Stromal cell of bone marrow (primary cell): ENCODE results near the gene GLG1.

ENCODE experiments used
- DNase-seq: peaks from one replicate; pipeline ENCODE4 v3.0.0-alpha.2; 2012; ENCODE audit warnings: low read depth

The GLG1 gene

DNA sequence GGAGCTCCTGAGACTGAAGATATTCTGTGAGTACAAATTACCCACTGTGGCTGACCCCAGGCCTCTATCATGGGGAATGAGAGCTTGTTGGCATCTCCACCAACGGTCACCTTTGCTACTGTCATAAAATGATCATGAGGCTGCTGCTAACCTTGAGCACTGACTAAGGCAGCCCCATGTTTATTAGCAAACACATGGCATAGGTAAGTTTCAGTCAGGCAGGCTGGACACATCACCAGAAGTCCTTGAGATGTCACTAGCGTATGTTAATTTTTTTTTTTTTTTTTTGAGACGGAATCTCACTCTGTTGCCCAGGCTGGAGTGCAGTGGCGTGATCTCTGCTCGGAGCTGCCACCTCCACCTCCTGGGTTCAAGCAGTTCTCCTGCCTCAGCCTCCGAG is 1.5 kb upstream of the GLG1 start:
- DNase-seq = no peak

DNA sequence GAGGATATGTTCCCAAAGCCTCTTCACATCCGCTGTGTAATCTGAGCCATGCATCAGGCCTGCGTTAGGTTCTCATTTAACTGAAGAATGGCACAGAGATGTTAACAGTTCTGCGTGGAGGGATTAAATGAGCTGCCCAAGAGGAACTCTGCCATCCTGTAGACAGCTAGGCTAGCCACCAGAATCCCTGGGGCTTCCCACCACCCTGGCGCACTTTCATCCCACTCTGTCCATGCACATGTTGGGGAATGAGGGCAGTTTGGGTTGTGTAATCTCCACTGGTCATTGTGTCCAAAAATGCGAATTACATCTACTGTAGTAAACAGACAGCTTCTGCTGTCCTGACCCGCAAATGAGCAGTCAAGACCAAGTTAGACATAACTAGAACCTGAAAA is 1.0 kb upstream of the GLG1 start:
- DNase-seq = no peak

DNA sequence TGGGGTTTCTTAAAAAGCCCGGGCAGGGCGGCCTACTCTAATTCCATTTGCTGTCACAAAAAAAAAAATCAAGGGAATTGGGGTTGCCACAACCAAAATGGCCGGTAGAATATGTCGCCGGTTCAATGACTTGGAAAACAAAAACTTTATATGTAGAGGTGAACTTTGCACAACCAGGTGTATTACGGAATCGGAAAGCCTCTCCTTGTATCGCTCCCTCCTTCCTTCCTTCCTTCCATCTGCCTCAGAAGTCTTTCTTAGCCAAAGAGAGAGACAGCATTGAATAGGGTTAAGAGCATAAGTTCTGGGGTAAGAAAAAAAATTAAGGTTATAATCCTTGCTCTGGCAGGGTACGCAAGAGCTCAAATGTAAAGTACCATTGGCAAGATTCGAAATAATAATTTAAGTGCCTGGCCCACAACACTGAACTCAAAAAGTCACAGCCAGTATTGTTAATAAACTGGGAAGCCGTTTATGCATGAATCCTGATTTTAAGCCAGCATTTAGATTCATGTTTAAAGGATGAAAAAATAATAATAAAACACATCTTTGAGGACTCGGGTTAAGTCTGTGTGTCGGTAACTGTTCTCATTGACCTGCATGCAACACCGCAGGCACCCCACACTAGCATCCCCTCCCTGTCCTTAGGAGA is 522 bp upstream of the GLG1 start:
- DNase-seq = no peak

DNA sequence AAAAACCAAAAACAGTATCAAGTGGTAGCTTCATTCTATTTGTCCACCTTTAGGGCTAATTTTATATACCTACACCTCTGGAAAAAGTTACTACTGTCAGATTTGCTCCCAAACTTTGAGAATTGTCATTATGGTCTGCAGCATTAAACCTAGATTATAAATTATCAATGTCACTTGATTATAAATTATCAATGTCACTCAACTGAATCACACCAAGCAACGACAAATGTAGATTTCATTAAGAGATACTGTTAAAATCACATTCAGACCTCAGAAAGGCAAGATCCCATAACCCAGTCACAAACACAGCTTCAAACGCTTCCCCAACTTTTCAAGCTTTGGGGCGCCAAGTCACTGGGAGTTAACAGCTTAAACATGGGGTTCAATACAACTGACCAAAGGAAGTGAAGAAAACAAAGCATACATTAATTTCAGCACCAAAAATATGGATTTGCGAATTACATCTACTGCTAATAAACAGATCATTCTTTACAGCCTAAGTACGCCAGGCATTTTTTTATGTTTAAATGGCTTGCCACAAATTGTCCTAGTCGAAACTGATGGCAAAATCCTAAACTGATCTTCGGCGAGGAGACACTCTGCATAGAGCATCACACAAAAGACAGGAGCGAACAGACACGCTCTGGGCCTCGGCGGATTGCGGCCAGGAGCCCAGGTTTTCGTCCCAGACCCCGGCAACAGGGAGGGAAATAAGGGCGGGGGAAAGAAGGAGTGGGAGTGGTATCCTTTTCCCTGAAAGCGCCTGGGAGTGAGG is 981 bp downstream of the GLG1 start:
- no peak for DNase-seq

DNA sequence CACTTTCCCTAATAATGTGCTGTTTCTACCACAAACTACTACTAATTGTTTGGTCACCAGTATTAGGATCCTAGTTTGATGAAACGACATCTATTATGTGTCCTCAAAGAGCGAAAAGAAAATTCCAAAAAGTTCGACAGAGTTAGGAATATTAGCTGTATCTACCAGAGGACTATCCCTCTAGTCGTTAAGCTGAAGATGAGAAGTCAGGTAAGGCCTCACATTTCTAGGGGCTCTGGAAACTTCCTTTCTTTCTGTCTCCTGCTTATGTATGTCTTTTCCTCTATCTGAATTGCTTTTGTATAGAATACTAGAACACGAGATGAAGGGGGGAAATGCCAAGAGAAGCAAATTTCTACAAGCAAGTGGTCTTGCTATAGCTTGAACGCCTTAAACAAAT is 1.6 kb downstream of the GLG1 start:
- DNase-seq = no peak

DNA sequence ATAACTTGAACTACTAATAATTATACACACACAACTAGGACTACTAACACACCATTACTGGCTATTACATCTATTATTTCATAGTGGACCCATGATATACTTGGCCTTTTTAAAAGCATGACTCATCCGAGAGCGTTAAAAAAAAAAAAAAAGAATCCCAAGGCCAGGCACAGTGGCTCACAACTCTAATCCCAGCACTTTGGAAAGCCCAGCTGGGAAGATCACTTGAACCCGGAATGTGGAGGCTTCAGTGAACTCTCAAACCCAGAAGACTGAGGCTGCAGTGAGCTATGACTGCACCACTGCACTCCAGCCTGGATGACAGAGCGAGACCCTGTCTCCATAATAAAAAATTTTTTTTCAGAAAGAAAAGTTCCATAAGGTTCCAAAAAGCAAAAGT is 3.1 kb downstream of the GLG1 start:
- DNase-seq = no peak

DNA sequence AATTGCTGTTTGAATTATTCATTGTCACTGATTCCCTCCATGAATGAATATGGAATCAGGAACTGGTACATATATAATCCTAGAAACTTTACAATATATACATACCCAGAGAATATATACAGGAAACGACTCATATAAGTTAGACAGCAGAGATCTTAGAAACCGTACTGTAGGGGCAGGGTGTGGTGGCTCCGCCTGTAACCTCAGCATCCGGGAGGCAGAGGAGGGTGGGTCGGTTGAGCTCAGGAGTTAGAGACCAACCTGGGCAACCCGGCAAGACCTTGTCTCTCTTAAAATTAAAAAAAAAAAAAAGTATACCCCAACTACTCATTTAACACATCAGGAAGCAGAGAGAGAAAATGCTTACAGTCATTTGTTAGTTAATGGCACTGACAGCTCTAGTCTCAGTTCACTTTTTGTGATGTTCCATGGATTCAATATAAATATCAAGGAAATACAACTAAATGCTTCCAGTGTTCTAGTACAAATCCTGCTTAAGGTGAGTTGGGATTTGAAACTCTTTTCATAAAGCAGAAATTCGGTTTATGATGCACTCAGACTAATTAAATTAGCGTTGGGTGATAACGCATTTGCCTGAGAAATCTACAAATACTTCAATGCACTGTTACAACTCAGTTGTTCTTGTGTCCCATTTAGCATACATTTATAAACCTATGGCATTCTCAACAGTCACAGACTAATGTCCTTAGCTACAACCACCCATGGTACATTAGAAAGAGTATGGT is 5.6 kb downstream of the GLG1 start:
- no peak for DNase-seq

DNA sequence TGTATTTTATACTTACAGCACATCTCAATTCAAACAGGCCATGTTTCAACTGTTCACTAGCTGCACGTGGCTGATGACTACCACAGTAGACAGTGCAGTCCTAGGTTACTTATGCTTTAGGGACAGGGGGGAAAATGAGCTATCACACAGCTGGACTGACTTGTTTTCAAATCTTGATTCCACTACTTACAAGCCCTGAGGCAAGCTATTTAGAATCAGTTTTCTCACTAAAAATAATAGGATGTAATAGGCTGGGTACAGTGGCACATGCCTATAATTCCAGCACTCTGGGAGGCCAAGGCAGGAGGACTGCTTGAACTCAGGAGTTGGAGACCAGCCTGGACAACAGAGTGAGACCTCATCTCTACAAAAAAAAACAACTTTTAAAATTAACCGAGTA is 10.3 kb downstream of the GLG1 start:
- no peak for DNase-seq

DNA sequence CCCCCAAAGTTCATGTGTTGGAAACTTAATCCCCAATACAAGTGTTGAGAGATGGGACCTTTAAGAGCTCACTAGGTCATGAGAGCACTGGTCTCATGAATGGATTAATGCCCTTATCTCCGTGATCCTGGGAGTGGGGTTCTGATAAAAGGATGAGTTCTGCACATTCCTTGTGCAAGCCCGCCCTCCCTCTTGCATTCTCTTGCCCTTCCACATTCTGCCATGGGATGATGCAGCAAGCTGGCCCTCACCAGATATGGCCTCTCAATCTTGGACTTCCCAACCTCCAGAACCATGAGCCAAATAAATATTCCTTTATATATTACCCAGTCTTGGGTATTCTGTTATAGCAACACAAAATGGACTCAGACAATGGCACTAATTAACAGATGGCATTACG is 14.1 kb downstream of the GLG1 start:
- DNase-seq = no peak

DNA sequence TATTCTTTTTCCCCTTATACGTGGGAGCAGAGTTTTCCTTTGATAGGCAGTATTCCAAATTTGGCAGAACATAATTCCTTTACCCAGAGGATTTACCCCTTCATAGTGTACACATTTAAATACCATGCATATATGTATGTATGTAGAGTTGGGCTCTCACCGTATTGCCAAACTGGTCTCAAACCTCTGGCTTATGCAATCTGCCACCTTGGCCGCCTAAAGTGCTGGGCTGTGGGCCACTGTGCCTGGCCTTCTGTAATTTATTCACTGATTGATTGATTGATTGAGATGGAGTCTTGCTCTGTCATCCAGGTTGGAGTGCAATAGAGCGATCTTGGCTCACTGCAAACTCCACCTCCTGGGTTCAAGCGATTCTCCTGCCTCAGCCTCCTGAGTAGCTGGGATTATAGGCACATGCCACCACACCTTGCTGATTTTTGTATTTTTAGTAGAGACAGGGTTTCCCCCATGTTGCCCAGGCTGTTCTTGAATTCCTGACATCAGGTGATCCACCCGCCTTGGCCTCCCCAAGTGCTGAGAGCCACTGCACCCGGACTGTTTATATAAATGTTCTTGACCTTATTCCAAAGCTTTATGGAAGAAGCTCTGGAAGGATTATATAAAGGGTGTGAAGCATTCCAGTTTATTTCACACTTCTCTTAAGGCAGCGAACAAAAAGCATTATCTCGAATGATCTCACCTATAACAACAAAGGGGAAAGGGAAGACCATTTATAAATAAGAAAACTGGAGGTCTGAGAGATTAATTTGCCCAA is 14.9 kb downstream of the GLG1 start:
- no peak for DNase-seq

DNA sequence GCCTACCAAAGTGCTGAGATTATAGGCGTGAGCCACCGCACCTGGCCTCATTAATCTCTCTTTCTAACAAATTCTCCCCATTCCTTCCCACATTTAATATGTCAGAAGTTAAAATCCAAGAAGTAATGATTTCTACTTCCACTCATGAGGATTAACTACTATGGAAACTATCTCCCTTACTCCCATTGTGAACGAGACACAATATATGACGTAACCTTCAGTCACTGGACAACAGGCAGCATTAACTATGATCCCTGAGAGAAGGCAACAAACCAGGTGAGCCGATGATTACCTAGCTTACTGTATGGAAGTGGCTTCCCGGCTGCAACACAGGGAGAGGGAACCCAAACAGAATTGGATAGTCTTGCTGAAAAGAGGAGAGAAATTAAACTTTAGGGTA is 20.0 kb downstream of the GLG1 start:
- DNase-seq = no peak

DNA sequence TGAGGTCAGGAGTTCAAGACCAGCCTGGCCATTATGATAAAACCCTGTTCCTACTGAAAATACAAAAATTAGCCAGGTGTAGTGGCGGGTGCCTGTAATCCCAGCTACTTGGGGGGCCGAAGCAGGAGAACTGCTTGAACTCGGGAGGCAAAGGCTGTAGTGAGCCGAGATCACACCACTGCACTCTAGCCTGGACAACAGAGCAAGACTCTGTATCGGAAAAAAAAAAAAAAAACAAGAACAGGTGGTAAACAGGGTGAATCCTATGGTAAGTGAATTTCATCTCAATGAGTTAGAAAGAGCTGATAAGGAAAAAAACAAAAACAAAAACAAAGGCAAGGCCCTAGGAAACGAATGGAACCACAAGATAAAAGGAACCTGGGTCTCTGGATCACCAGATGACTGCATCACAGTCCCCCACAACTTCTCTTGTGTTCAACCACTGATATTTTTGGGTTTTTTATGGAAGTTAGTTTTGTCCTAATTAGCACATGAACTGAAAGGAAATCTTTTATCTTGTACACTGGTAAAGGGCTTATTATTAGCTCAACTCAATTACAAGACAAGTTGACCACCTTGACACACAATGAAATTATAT is 21.0 kb downstream of the GLG1 start:
- DNase-seq = no peak

DNA sequence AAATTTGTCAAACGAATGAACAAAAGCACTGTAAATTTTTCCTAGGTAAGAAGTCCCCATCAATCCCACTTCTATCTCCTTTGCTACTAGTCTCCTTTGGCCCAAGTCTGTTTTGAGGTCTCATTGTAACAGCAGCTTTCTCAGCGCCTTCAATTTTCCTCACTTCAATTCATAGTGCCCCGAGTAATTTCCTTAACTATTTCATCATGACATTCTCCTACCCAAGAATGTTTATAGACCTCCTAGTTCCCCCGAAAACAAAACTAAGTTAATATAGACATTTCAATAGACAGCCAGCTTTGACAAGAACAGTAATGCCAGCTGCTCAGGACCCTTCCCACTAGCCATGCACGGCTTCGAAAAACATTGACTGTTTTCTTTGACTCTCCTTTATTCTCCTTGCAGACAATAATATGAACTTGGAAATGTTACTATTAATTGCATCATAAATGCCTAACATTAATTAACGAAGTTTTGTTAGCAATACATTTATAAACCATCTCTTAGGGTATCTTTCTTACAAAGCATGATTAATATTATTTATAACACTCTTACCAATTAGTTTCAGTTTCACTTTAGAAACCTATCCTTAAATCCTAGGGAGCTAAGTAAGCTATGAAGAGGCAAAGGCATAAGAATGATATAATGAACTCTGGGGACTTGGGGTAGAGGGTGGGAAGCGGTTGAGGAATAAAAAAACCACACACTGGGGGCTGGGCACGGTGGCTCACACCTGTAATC is 22.8 kb downstream of the GLG1 start:
- no peak for DNase-seq

DNA sequence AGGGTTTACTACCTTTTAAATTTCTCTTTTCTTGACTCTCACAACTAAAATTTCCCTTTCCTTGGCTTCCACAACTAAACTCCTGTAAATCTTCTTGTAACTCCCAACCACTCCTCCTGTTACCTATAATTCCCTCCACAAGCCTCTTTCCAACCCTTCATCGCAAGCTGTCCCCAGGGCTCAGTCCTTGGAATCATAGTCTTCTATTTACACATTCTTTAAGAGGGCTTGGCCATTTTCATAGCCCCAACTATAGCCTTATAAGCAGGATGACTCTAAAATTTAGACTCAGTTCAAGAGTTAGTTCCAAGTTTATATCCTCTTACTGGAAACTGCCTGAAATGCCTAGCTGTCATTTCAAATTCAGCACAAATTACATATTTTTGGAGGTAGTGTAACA is 23.9 kb downstream of the GLG1 start:
- no peak for DNase-seq

DNA sequence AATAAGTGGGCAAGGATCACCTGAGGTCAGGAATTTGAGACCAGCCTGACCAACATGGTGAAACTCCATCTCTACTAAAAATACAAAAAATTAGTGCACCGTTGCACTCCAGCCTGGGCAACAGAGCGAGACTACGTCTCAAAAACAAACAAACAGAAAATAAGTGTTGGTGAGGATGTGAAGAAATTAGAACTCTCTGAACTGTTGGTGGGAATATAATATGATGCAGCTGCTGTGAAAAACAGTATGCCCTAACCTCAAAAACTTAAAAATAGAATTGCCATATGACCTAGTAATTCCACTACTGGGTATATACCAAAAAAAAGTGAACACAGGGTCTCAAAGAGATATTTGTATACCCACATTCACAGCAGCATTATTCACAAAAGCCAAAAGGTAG is 26.1 kb downstream of the GLG1 start:
- no peak for DNase-seq

DNA sequence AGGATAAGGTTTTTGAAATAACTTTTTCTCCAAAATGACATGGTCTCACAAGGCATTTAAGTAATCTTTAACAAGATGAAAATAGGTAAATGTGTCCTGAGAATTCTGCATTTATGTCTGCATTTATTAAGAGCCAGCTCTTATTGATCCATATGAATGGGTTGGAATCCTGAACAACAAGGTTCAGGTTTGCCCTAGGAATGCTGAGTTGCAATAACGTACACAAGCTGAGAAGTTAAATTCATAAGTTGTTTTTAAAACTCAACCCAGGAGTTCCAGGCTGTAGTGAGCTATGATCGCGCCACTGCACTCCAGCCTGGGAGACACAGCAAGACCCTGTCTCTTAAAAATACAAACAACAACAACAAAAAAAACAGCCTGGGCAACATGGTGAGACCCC is 28.1 kb downstream of the GLG1 start:
- DNase-seq = no peak

DNA sequence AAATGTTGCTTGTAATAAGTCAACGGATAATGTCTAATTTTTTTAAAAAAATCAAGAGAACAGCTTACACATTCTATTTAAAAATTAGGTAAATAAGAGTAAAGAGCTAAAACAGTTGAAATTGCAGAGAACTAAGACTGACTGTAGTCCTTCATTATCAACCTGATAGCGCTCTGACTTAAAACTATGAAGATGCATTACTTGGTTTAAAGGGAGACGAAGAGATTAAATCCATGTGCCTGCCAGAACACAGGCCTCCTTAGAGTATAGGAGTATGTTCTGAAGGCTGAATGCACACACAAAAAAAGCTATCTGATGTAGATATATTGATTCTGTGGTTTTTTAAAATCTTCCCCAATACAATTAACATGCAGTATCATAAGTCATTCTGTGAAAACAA is 28.5 kb downstream of the GLG1 start:
- DNase-seq = no peak

DNA sequence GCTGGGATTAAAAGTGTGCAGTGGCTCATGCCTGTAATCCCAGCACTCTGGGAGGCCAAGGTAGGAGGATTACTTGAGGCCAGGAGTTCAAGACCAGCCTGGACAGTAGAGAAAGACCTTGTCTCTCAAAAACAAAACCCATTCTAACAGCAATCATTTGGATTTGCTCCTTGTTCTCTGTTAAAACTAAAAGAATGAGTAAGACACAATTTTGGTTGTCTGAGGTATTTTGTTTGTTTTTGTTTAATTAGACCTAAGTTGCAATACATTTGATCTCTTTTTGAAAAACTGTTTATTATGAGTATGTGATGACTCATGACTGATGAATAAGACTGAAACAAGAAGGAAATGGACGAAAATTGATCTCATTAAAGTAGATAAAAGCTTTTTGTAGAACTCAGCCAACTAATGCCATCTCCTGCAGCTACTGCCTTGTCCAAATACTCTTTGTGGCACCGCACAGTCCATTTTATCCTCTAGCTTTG is 29.0 kb downstream of the GLG1 start:
- DNase-seq = peak; percentile 14

DNA sequence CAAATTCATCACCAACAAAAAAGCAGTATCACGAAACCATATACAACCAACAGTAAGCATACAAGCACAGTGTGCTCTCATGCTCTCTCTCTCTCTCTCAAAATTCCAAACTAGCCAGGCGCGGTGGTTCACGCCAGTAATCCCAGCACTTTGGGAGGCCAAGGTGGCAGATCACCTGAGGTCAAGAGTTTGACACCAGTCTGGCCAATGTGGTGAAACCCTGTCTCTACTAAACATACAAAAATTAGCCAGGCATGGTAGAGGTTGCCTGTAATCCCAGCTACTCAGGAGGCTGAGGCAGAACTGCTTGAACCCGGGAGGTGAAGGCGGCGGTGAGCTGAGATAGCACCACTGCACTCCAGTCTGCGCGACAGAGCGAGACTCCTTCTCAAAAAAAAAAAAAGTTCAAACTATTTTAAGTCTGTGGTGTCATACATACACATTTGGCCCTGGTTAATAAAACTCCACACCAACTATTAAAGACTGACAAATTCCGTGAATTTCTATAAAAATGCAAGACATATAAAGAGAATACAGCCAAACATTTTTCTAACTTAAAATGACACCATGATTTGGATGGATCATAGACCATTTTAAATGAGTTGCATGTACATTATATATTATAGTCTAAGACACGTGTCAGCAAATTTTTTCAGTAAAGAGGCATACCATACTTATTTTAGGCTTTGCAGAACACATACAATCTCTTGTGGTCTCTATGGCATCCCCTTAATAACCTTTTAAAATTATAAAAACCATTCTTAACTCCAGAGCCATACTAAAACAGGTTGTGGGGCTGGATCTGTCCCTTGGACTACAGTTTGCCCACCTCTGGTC is 30.9 kb downstream of the GLG1 start:
- no peak for DNase-seq

DNA sequence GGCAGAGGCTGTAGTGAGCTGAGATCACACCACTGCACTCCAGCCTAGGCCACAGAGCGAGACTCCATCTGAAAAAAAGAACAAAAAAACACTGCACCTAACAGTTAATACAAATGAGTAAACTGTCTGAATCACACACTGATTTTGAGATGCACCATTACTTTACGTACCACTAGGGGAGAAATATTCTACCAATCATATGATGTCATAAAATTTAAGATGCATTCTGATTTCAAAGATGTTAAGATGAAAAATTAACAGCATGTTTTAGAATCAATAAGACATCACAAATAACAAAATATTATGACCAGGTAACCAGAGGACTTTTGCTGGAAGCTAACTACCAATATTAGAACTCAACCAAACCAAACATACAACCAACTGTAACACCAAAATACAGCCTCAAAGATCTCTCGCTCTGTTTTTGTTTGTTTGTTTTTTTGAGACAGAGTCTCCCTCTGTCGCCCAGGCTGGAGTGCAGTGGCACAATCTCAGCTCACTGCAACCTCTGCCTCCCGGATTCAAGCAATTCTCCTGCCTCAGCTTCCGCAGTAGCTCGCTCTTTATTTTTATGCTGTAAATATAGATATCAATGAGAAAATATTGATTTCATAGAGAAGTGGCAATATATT is 31.6 kb downstream of the GLG1 start:
- DNase-seq = no peak
